Measurements from ENCODE around the gene UMODL1.

Gene UMODL1

GRCh38 chr21:42093186-42093585, 22.1 kb downstream of the UMODL1 start:
- Histone ChIP-seq H2BK12ac (ENCODE audit: low read length) (no peak overlapping the region), H3K9ac (ENCODE audit: low read length) (no peak overlapping the region), H3K27me3 (ENCODE audit: insufficient read depth, low read length) (no peaks in the 10 kb centered on the region), H2BK5ac (ENCODE audit: low read depth, low read length, poor library complexity) (no peak overlapping the region), H3K4me1 (ENCODE audit: control insufficient read depth in 1 of 2, insufficient read depth in 2 of 2, low read length in 2 of 2) (no peaks in the 10 kb centered on the region), H2AFZ (ENCODE audit: insufficient read depth, low read length, poor library complexity) (no peak overlapping the region), H3K79me1 (ENCODE audit: low read length) (no peaks in the 10 kb centered on the region), H3K9me3 (ENCODE audit: insufficient read depth, low read depth, low read length) (peaks cover 6% of the 10 kb centered on the region), H3K14ac (ENCODE audit: low read length) (no peak overlapping the region), H4K91ac (ENCODE audit: low read depth, low read length) (no peak overlapping the region), H3K23ac (ENCODE audit: low read length) (no peak overlapping the region), H3K4me3 (ENCODE audit: low read depth, low read length) (no peak overlapping the region), H3K4ac (ENCODE audit: low read depth, low read length) (no peak overlapping the region), H2BK120ac (ENCODE audit: insufficient read depth, low read length, poor library complexity) (no peak overlapping the region), H4K12ac (ENCODE audit: low read depth, low read length) (no peak overlapping the region), H3K18ac (ENCODE audit: low read length) (no peak overlapping the region), H3K27ac (ENCODE audit: low read depth, low read length) (no peak overlapping the region), H3K4me2 (ENCODE audit: low read length) (no peak overlapping the region), H2AK5ac (ENCODE audit: low read length) (no peak overlapping the region), H4K8ac (ENCODE audit: low read depth, low read length) (no peak overlapping the region), H3K36me3 (ENCODE audit: control insufficient read depth in 1 of 2, insufficient read depth in 2 of 2, low read length in 2 of 2) (no peaks in the 10 kb centered on the region), H3K79me2 (ENCODE audit: control insufficient read depth, insufficient read depth, low read length, poor library complexity) (no peaks in the 10 kb centered on the region)
- WGBS (ENCODE audit: extremely low coverage, insufficient coverage, insufficient read length): no CpG with 5 or more reads among the region's 9 CpGs
- no peak for DNase-seq

GRCh38 chr21:42093991-42094421, 22.9 kb downstream of the UMODL1 start:
- no peaks in the 10 kb centered on the region for H3K27me3 ChIP-seq (ENCODE audit: insufficient read depth, low read length)
- no peak overlapping the region for H2BK5ac ChIP-seq (ENCODE audit: low read depth, low read length, poor library complexity)
- WGBS (ENCODE audit: extremely low coverage, insufficient coverage, insufficient read length): no CpG with 5 or more reads among the region's 15 CpGs
- H3K23ac ChIP-seq (ENCODE audit: low read length): no peak overlapping the region
- DNase-seq: peak; percentile 40 to 60
- no peak overlapping the region for H2BK12ac ChIP-seq (ENCODE audit: low read length)
- no peak overlapping the region for H4K12ac ChIP-seq (ENCODE audit: low read depth, low read length)
- H3K79me2 ChIP-seq (ENCODE audit: control insufficient read depth, insufficient read depth, low read length, poor library complexity): no peaks in the 10 kb centered on the region
- no peak overlapping the region for H4K8ac ChIP-seq (ENCODE audit: low read depth, low read length)
- H3K4me2 ChIP-seq (ENCODE audit: low read length): no peak overlapping the region
- no peak overlapping the region for H3K14ac ChIP-seq (ENCODE audit: low read length)
- no peak overlapping the region for H3K9ac ChIP-seq (ENCODE audit: low read length)
- no peak overlapping the region for H3K4ac ChIP-seq (ENCODE audit: low read depth, low read length)
- no peaks in the 10 kb centered on the region for H3K36me3 ChIP-seq (ENCODE audit: control insufficient read depth in 1 of 2, insufficient read depth in 2 of 2, low read length in 2 of 2)
- H2AK5ac ChIP-seq (ENCODE audit: low read length): no peak overlapping the region
- no peaks in the 10 kb centered on the region for H3K4me1 ChIP-seq (ENCODE audit: control insufficient read depth in 1 of 2, insufficient read depth in 2 of 2, low read length in 2 of 2)
- H3K79me1 ChIP-seq (ENCODE audit: low read length): no peaks in the 10 kb centered on the region
- no peak overlapping the region for H3K18ac ChIP-seq (ENCODE audit: low read length)
- no peak overlapping the region for H2BK120ac ChIP-seq (ENCODE audit: insufficient read depth, low read length, poor library complexity)
- no peak overlapping the region for H2AFZ ChIP-seq (ENCODE audit: insufficient read depth, low read length, poor library complexity)
- H3K4me3 ChIP-seq (ENCODE audit: low read depth, low read length): no peak overlapping the region
- no peak overlapping the region for H3K27ac ChIP-seq (ENCODE audit: low read depth, low read length)
- H3K9me3 ChIP-seq (ENCODE audit: insufficient read depth, low read depth, low read length): peaks cover 6% of the 10 kb centered on the region
- H4K91ac ChIP-seq (ENCODE audit: low read depth, low read length): no peak overlapping the region

GRCh38 chr21:42094811-42095210, 23.7 kb downstream of the UMODL1 start:
- H2AFZ ChIP-seq (ENCODE audit: insufficient read depth, low read length, poor library complexity): no peak overlapping the region
- no peaks in the 10 kb centered on the region for H3K27me3 ChIP-seq (ENCODE audit: insufficient read depth, low read length)
- H3K18ac ChIP-seq (ENCODE audit: low read length): no peak overlapping the region
- no peak overlapping the region for H3K9ac ChIP-seq (ENCODE audit: low read length)
- no peak overlapping the region for H3K27ac ChIP-seq (ENCODE audit: low read depth, low read length)
- no peak overlapping the region for H2AK5ac ChIP-seq (ENCODE audit: low read length)
- no peaks in the 10 kb centered on the region for H3K4me1 ChIP-seq (ENCODE audit: control insufficient read depth in 1 of 2, insufficient read depth in 2 of 2, low read length in 2 of 2)
- no peak overlapping the region for H2BK5ac ChIP-seq (ENCODE audit: low read depth, low read length, poor library complexity)
- no peak overlapping the region for H3K4me2 ChIP-seq (ENCODE audit: low read length)
- H3K4ac ChIP-seq (ENCODE audit: low read depth, low read length): no peak overlapping the region
- no peak overlapping the region for H3K14ac ChIP-seq (ENCODE audit: low read length)
- H2BK12ac ChIP-seq (ENCODE audit: low read length): no peak overlapping the region
- no peak overlapping the region for H4K8ac ChIP-seq (ENCODE audit: low read depth, low read length)
- H2BK120ac ChIP-seq (ENCODE audit: insufficient read depth, low read length, poor library complexity): no peak overlapping the region
- H3K79me2 ChIP-seq (ENCODE audit: control insufficient read depth, insufficient read depth, low read length, poor library complexity): no peaks in the 10 kb centered on the region
- no peak overlapping the region for H3K23ac ChIP-seq (ENCODE audit: low read length)
- peak; percentile 34 to 57 for DNase-seq
- no peaks in the 10 kb centered on the region for H3K79me1 ChIP-seq (ENCODE audit: low read length)
- H3K4me3 ChIP-seq (ENCODE audit: low read depth, low read length): no peak overlapping the region
- no CpG with 5 or more reads among the region's 6 CpGs for WGBS (ENCODE audit: extremely low coverage, insufficient coverage, insufficient read length)
- H4K91ac ChIP-seq (ENCODE audit: low read depth, low read length): no peak overlapping the region
- no peaks in the 10 kb centered on the region for H3K36me3 ChIP-seq (ENCODE audit: control insufficient read depth in 1 of 2, insufficient read depth in 2 of 2, low read length in 2 of 2)
- H4K12ac ChIP-seq (ENCODE audit: low read depth, low read length): no peak overlapping the region
- peaks cover 6% of the 10 kb centered on the region for H3K9me3 ChIP-seq (ENCODE audit: insufficient read depth, low read depth, low read length)

GRCh38 chr21:42095581-42095980, 24.5 kb downstream of the UMODL1 start:
- Histone ChIP-seq H2BK5ac (ENCODE audit: low read depth, low read length, poor library complexity) (no peak overlapping the region), H2BK12ac (ENCODE audit: low read length) (no peak overlapping the region), H2BK120ac (ENCODE audit: insufficient read depth, low read length, poor library complexity) (no peak overlapping the region), H3K9me3 (ENCODE audit: insufficient read depth, low read depth, low read length) (peaks cover 4% of the 10 kb centered on the region), H2AK5ac (ENCODE audit: low read length) (no peak overlapping the region), H4K91ac (ENCODE audit: low read depth, low read length) (no peak overlapping the region), H3K4me3 (ENCODE audit: low read depth, low read length) (no peak overlapping the region), H2AFZ (ENCODE audit: insufficient read depth, low read length, poor library complexity) (no peak overlapping the region), H3K18ac (ENCODE audit: low read length) (no peak overlapping the region), H3K4me1 (ENCODE audit: control insufficient read depth in 1 of 2, insufficient read depth in 2 of 2, low read length in 2 of 2) (no peaks in the 10 kb centered on the region), H3K79me1 (ENCODE audit: low read length) (no peaks in the 10 kb centered on the region), H3K27ac (ENCODE audit: low read depth, low read length) (no peak overlapping the region), H4K12ac (ENCODE audit: low read depth, low read length) (no peak overlapping the region), H3K36me3 (ENCODE audit: control insufficient read depth in 1 of 2, insufficient read depth in 2 of 2, low read length in 2 of 2) (no peaks in the 10 kb centered on the region), H4K8ac (ENCODE audit: low read depth, low read length) (no peak overlapping the region), H3K14ac (ENCODE audit: low read length) (no peak overlapping the region), H3K23ac (ENCODE audit: low read length) (no peak overlapping the region), H3K4me2 (ENCODE audit: low read length) (no peak overlapping the region), H3K79me2 (ENCODE audit: control insufficient read depth, insufficient read depth, low read length, poor library complexity) (no peaks in the 10 kb centered on the region), H3K27me3 (ENCODE audit: insufficient read depth, low read length) (no peaks in the 10 kb centered on the region), H3K4ac (ENCODE audit: low read depth, low read length) (no peak overlapping the region), H3K9ac (ENCODE audit: low read length) (no peak overlapping the region)
- whole genome bisulfite sequencing (ENCODE audit: extremely low coverage, insufficient coverage, insufficient read length): no CpG with 5 or more reads among the region's 2 CpGs
- no peak for DNase-seq

All from trophoblast cell (in vitro differentiated cells and primary cell).